Measurements from ENCODE around the gene ITPR2. TPM values are rescaled to one million over a fixed set of nuclear protein-coding genes. Genes with fewer than 3 reads are reported as not detected.

The ITPR2 gene
- total and polyA plus RNA-seq, 4 donors: 11.7 to 93.3 (median 35.4) TPM

- Histone ChIP-seq H3K27ac (ENCODE audit: low read depth in 1 of 2, low read length in 2 of 2) (no peak overlapping the region), H3K4me3 (ENCODE audit: low read depth in 1 of 3, low read length in 3 of 3) (no peak overlapping the region), H3K9ac (ENCODE audit: low read depth in 1 of 2, low read length in 2 of 2) (no peak overlapping the region), H3K27me3 (ENCODE audit: control insufficient read depth in 4 of 4, insufficient read depth in 4 of 4, low read length in 3 of 4) (no peaks in the 10 kb centered on the region), H3K4me1 (ENCODE audit: control insufficient read depth in 4 of 4, insufficient read depth in 4 of 4, low read length in 3 of 4) (no peaks in the 10 kb centered on the region), H3K36me3 (ENCODE audit: control insufficient read depth in 4 of 4, insufficient read depth in 3 of 4, low read depth in 1 of 4, low read length in 3 of 4) (no peaks in the 10 kb centered on the region), H3K9me3 (ENCODE audit: control insufficient read depth in 4 of 4, low read length in 3 of 4) (no peaks in the 10 kb centered on the region)
- WGBS: 90% methylated on average over 10 of the region's 10 CpGs
- TF ChIP-seq NR2F2 (IDR thresholded peaks at IDR 0.05): no peak
- TF ChIP-seq GABPA (IDR thresholded peaks at IDR 0.05 in 1 of 2, conservative IDR thresholded peaks at IDR 0.05 in 1 of 2): no peak
- no peak for TF ChIP-seq FOXA2 (IDR thresholded peaks at IDR 0.05)
- TF ChIP-seq YY1 (IDR thresholded peaks at IDR 0.05): no peak
- TF ChIP-seq EGR1 (IDR thresholded peaks at IDR 0.05; ENCODE audit: low read depth in 2 of 2): no peak
- DNase-seq (ENCODE audit: low spot score): no peak
Observed at GRCh38 chr12:26360062-26360461, 472.9 kb downstream of the ITPR2 start.

- H3K9me3 ChIP-seq (ENCODE audit: control insufficient read depth in 4 of 4, low read length in 3 of 4): no peaks in the 10 kb centered on the region
- no peaks in the 10 kb centered on the region for H3K36me3 ChIP-seq (ENCODE audit: control insufficient read depth in 4 of 4, insufficient read depth in 3 of 4, low read depth in 1 of 4, low read length in 3 of 4)
- DNase-seq (ENCODE audit: low spot score): no peak
- WGBS: 98% methylated on average over 5 of the region's 5 CpGs
- no peaks in the 10 kb centered on the region for H3K27me3 ChIP-seq (ENCODE audit: control insufficient read depth in 4 of 4, insufficient read depth in 4 of 4, low read length in 3 of 4)
- no peak overlapping the region for H3K9ac ChIP-seq (ENCODE audit: low read depth in 1 of 2, low read length in 2 of 2)
- no peak for TF ChIP-seq RAD21 (IDR thresholded peaks at IDR 0.05)
- TF ChIP-seq FOXA1 (IDR thresholded peaks at IDR 0.05): no peak
- no peak for TF ChIP-seq CTCF (IDR thresholded peaks at IDR 0.05; ENCODE audit: low read depth, low read length, missing input control)
- TF ChIP-seq GABPA (IDR thresholded peaks at IDR 0.05 in 1 of 2, conservative IDR thresholded peaks at IDR 0.05 in 1 of 2): no peak
- no peak for TF ChIP-seq RXRA (IDR thresholded peaks at IDR 0.05)
- no peak for TF ChIP-seq HNF4G (IDR thresholded peaks at IDR 0.05)
- no peak for TF ChIP-seq JUND (IDR thresholded peaks at IDR 0.05)
- TF ChIP-seq HNF4A (conservative IDR thresholded peaks at IDR 0.05): no peak
- TF ChIP-seq FOXA2 (IDR thresholded peaks at IDR 0.05): no peak
- no peak for TF ChIP-seq YY1 (IDR thresholded peaks at IDR 0.05)
- no peak for TF ChIP-seq MAX (IDR thresholded peaks at IDR 0.05)
- TF ChIP-seq EGR1 (IDR thresholded peaks at IDR 0.05; ENCODE audit: low read depth in 2 of 2): no peak
- no peak for TF ChIP-seq TAF1 (conservative IDR thresholded peaks at IDR 0.05)
- TF ChIP-seq SP1 (IDR thresholded peaks at IDR 0.05): no peak
- no peak for TF ChIP-seq NR2F2 (IDR thresholded peaks at IDR 0.05)
- TF ChIP-seq REST (IDR thresholded peaks at IDR 0.05): no peak
- TF ChIP-seq ATF3 (IDR thresholded peaks at IDR 0.05): no peak
- no peak for TF ChIP-seq ZBTB33 (IDR thresholded peaks at IDR 0.05)
- H3K27ac ChIP-seq (ENCODE audit: low read depth in 1 of 2, low read length in 2 of 2): no peak overlapping the region
- H3K4me1 ChIP-seq (ENCODE audit: control insufficient read depth in 4 of 4, insufficient read depth in 4 of 4, low read length in 3 of 4): no peaks in the 10 kb centered on the region
- no peak overlapping the region for H3K4me3 ChIP-seq (ENCODE audit: low read depth in 1 of 3, low read length in 3 of 3)
Observed at GRCh38 chr12:26359576-26359975, 473.4 kb downstream of the ITPR2 start.
